Measurements from ENCODE around the gene TOMT.

GRCh38 chr11:72140661-72141060, 34.9 kb downstream of the TOMT start:
- TF ChIP-seq POLR2A (IDR thresholded peaks at IDR 0.05; ENCODE audit: low read depth, low read length) (no peak), CTCF (conservative IDR thresholded peaks at IDR 0.05; ENCODE audit: low read depth, low read length) (no peak), RFX5 (IDR thresholded peaks at IDR 0.05; ENCODE audit: low read depth, low read length) (no peak), MAZ (IDR thresholded peaks at IDR 0.05; ENCODE audit: borderline replicate concordance, low read depth, low read length) (no peak), BHLHE40 (IDR thresholded peaks at IDR 0.05; ENCODE audit: low read depth, low read length) (no peak), RCOR1 (IDR thresholded peaks at IDR 0.05; ENCODE audit: insufficient replicate concordance, low read length) (no peak), CEBPB (IDR thresholded peaks at IDR 0.05; ENCODE audit: low read depth, low read length) (no peak), NFE2L2 (IDR thresholded peaks at IDR 0.05; ENCODE audit: low read depth, low read length) (no peak), MXI1 (IDR thresholded peaks at IDR 0.05; ENCODE audit: borderline replicate concordance, low read depth, low read length) (no peak), FOS (IDR thresholded peaks at IDR 0.05; ENCODE audit: low read depth, low read length) (no peak), RAD21 (IDR thresholded peaks at IDR 0.05; ENCODE audit: low read length) (no peak), SMC3 (IDR thresholded peaks at IDR 0.05; ENCODE audit: low read depth, low read length) (no peak), ELK1 (IDR thresholded peaks at IDR 0.05; ENCODE audit: borderline replicate concordance, low read depth, low read length) (no peak)

Measured in IMR-90 (cell line).